GM19455 (cell line): ENCODE measurements around the gene PHF13.
"Not testable (repeated sequence)": the region's sequence is repeated elsewhere in the genome, so short reads cannot be mapped to it uniquely, and the experiment has no call there.

Experiments used
- ATAC-seq: cut with Tn5 transposase; IDR thresholded peaks from one replicate; pipeline ENCODE4 v1.9.1; 2021; ENCODE audit not compliant: unreplicated experiment

PHF13 gene

GRCh38 chr1:6586404-6586816 lies 27.1 kb upstream of the PHF13 start:
- no peak for ATAC-seq

GRCh38 chr1:6587261-6588005 lies 26.1 kb upstream of the PHF13 start:
- ATAC-seq = no peak

- ATAC-seq = no peak
These were observed 25.2 kb upstream of the PHF13 start for GRCh38 chr1:6588128-6588892.

GRCh38 chr1:6588893-6589520 lies 24.5 kb upstream of the PHF13 start:
- ATAC-seq = no peak

GRCh38 chr1:6590046-6590445 lies 23.5 kb upstream of the PHF13 start:
- no peak for ATAC-seq

GRCh38 chr1:6591222-6591621 lies 22.3 kb upstream of the PHF13 start:
- ATAC-seq = no peak

- no peak for ATAC-seq
These were observed 21.9 kb upstream of the PHF13 start for GRCh38 chr1:6591644-6592043.

- ATAC-seq = no peak
These were observed 21.1 kb upstream of the PHF13 start for GRCh38 chr1:6592441-6592840.

- ATAC-seq = no peak
These were observed 20.5 kb upstream of the PHF13 start for GRCh38 chr1:6592865-6593593.

- no peak for ATAC-seq
These were observed 19.7 kb upstream of the PHF13 start for GRCh38 chr1:6593810-6594209.

- ATAC-seq = no peak
These were observed 18.4 kb upstream of the PHF13 start for GRCh38 chr1:6594977-6595740.

- ATAC-seq = no peak
These were observed 17.2 kb upstream of the PHF13 start for GRCh38 chr1:6596351-6596750.

GRCh38 chr1:6596886-6597776 lies 16.4 kb upstream of the PHF13 start:
- no peak for ATAC-seq

- no peak for ATAC-seq
These were observed 15.8 kb upstream of the PHF13 start for GRCh38 chr1:6597777-6598131.

GRCh38 chr1:6599141-6599975 lies 14.2 kb upstream of the PHF13 start:
- ATAC-seq = no peak

GRCh38 chr1:6599991-6600390 lies 13.5 kb upstream of the PHF13 start:
- ATAC-seq = not testable (repeated sequence)

- ATAC-seq = no peak
These were observed 13.0 kb upstream of the PHF13 start for GRCh38 chr1:6600410-6601048.
